Spleen (tissue), 11 donors: ENCODE data around the gene NPB. TPM values are rescaled to one million over a fixed set of nuclear protein-coding genes. Genes with fewer than 3 reads are reported as not detected.

Source experiments
- DNase-seq: peaks from one replicate; pipeline ENCODE4 v3.0.0-alpha.2; 2020
- H3K27ac ChIP-seq, 8 donors: fragments of 200-600 bp; sonication (generic) in 7 of 8; 1 replicate in 4 of 8; 2 replicates in 4 of 8; pipeline versions ENCODE4 v1.5.0 to v1.8.0; 2016 to 2021; ENCODE audit warnings: inconsistent platforms in 4 of 8, mild to moderate bottlenecking in 4 of 8, moderate library complexity in 1 of 8
- H3K27me3 ChIP-seq, 7 donors: fragments of 200-600 bp; sonication (generic) in 6 of 7; replicated peaks in 1 of 7; 1 replicate in 4 of 7; 2 replicates in 3 of 7; pipeline versions ENCODE4 v1.5.0 to v1.8.0; 2016 to 2021; ENCODE audit warnings: inconsistent platforms in 3 of 7, mild to moderate bottlenecking in 1 of 7
- H3K36me3 ChIP-seq, 6 donors: fragments of 200-600 bp; sonication (generic) in 5 of 6; 1 replicate in 4 of 6; 2 replicates in 2 of 6; pipeline versions ENCODE4 v1.5.0 to v1.8.0; 2016 to 2021; ENCODE audit warnings: inconsistent platforms in 2 of 6
- H3K4me1 ChIP-seq, 6 donors: fragments of 200-600 bp; sonication (generic) in 5 of 6; 1 replicate in 3 of 6; 2 replicates in 3 of 6; pipeline versions ENCODE4 v1.5.0 to v1.8.0; 2016 to 2021; ENCODE audit warnings: inconsistent platforms in 3 of 6
- H3K4me3 ChIP-seq, 8 donors: fragments of 200-600 bp; sonication (generic) in 7 of 8; 1 replicate in 4 of 8; 2 replicates in 4 of 8; pipeline versions ENCODE4 v1.5.0 to v1.8.0; 2016 to 2021; ENCODE audit warnings: inconsistent platforms in 4 of 8, mild to moderate bottlenecking in 4 of 8, moderate library complexity in 2 of 8
- H3K9me3 ChIP-seq, 8 donors: fragments of 200-600 bp; sonication (generic) in 7 of 8; 1 replicate in 4 of 8; 2 replicates in 4 of 8; pipeline versions ENCODE4 v1.5.0 to v1.8.0; 2016 to 2021; ENCODE audit warnings: inconsistent platforms in 4 of 8
- POLR2A ChIP-seq, 3 donors: fragments of 450-650 bp; IDR thresholded peaks; one replicate each; pipeline ENCODE4 v1.5.1; 2017; ENCODE audit warnings: antibody characterized with exemption in 3 of 3, mild to moderate bottlenecking in 1 of 3
- POLR2AphosphoS5 ChIP-seq, 3 donors: sonication (generic); formaldehyde crosslinking; IDR thresholded peaks; one replicate each; pipeline ENCODE4 v1.5.1; 2017; ENCODE audit warnings: antibody characterized with exemption in 3 of 3
- WGBS, 5 donors: extraction: QIAGEN DNeasy Blood & Tissue Kit in 3 of 5; methylation state at CpG; one replicate each; pipeline versions ENCODE4 v1.1.5 to v1.1.7; 2013 to 2018; 5-methylcytosine and 5-hydroxymethylcytosine counted together
- intact Hi-C: fragments of 100-400 bp; cut with DNase I; formaldehyde crosslinking; loops from one replicate; pipeline ENCODE4 v1.15.0; 2023; ENCODE audit warnings: low total_unique reads
- polyA plus RNA-seq, 3 donors: library from polyadenylated mRNA; stranded (reverse); fragments of 200-250 nt; gene quantifications; one replicate each; pipeline ENCODE4 v1.2.1, GENCODE V29; 2013
- total RNA-seq, 7 donors: library from RNA; depleted of rRNA in 3 of 7; stranded (reverse); fragments of >200 nt in 3 of 7; fragmentation: NEBNext Ultra II Directional in 4 of 7; extraction: Animal tissue kit (Norgen Biotek cat#: 25700) in 4 of 7; gene quantifications; one replicate each; pipeline versions ENCODE4 v1.1.0 to v1.2.1, GENCODE V29; 2016 to 2021
- TF ChIP-seq, protein P1 (sequence below), 11 experiments: fragments of 200-600 bp in 7 of 11; fragments of 450-650 bp in 4 of 11; sonication (generic) in 4 of 11; IDR thresholded peaks in 8 of 11; conservative IDR thresholded peaks in 3 of 11; 1 replicate in 7 of 11; 2 replicates in 4 of 11; pipeline versions ENCODE4 v1.4.0 to v1.8.0; 2016 to 2021; ENCODE audit warnings: antibody characterized with exemption in 11 of 11, inconsistent platforms in 4 of 11, mild to moderate bottlenecking in 1 of 11
- donor health status: healthy with polysubstance abuse.
- donor health status: DM: no; HTN: no; CAD: no; lungs with moderate emphysema.
- donor health status: DM: no; HTN: no; CAD: no.
- donor health status: Bipolar disorder and iron deficiency.
- donor health status: healthy.
- donor health status: DM: no; HTN: no; CAD: no.
- donor health status: DM: yes; HTN: yes; CAD: no.

Gene NPB
- total and polyA plus RNA-seq, 10 donors: 0.23 to 4.8 (median 1.5) TPM; not detected in 1

DNA sequence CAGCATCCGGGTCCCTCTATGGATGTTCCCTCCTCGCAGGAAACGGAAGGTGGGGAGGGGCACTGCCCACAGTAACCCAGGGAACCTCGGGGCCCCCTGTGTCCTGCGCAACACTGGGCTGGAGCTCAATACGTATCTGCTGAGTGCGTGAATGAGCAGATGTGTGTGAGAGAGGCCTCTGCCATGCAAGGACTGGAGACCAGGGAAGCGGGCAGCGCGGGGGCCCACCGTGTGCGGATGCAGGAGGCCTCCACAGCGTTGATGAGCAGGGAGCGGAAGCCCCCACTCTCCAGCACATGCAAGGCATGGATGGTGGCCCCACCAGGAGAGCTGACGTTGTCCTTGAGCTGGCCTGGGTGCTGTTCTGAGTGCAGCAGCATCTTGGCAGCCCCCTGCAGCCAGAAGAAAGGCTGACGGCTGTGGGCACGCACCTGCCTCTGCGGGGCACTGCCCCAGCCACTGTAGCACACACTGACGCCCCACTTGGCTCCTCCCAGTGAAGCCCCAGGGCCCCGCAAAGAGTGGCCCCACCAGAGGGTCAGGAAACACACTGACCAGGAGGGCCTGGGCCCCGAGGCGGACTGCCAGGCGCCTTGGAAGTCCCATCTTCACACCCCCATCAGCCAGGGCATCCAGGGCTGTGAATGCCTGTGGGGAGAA, 32.2 kb downstream of the NPB start:
- Histone ChIP-seq H3K27me3 (peaks cover 0 to 86% (median 22%) of the 10 kb centered on the region in 7 donors), H3K9me3 (no peaks in the 10 kb centered on the region), H3K36me3 (no peaks in the 10 kb centered on the region), H3K4me1 (peaks cover 0 to 25% (median 14%) of the 10 kb centered on the region in 6 donors), H3K27ac (no peak overlapping the region), H3K4me3 (no peak overlapping the region)
- no peak for DNase-seq
- no peak for TF ChIP-seq POLR2A (IDR thresholded peaks at IDR 0.05)
- TF ChIP-seq, protein P1, sequence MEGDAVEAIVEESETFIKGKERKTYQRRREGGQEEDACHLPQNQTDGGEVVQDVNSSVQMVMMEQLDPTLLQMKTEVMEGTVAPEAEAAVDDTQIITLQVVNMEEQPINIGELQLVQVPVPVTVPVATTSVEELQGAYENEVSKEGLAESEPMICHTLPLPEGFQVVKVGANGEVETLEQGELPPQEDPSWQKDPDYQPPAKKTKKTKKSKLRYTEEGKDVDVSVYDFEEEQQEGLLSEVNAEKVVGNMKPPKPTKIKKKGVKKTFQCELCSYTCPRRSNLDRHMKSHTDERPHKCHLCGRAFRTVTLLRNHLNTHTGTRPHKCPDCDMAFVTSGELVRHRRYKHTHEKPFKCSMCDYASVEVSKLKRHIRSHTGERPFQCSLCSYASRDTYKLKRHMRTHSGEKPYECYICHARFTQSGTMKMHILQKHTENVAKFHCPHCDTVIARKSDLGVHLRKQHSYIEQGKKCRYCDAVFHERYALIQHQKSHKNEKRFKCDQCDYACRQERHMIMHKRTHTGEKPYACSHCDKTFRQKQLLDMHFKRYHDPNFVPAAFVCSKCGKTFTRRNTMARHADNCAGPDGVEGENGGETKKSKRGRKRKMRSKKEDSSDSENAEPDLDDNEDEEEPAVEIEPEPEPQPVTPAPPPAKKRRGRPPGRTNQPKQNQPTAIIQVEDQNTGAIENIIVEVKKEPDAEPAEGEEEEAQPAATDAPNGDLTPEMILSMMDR (IDR thresholded peaks at IDR 0.05 in 8 of 11, conservative IDR thresholded peaks at IDR 0.05 in 3 of 11): no peak
- no peak for TF ChIP-seq POLR2AphosphoS5 (IDR thresholded peaks at IDR 0.05)
- intact Hi-C loops: no loop called here
- WGBS, 5 donors: 79 to 92% (median 83%) methylated on average over 22 to 23 of the region's 23 CpGs

DNA sequence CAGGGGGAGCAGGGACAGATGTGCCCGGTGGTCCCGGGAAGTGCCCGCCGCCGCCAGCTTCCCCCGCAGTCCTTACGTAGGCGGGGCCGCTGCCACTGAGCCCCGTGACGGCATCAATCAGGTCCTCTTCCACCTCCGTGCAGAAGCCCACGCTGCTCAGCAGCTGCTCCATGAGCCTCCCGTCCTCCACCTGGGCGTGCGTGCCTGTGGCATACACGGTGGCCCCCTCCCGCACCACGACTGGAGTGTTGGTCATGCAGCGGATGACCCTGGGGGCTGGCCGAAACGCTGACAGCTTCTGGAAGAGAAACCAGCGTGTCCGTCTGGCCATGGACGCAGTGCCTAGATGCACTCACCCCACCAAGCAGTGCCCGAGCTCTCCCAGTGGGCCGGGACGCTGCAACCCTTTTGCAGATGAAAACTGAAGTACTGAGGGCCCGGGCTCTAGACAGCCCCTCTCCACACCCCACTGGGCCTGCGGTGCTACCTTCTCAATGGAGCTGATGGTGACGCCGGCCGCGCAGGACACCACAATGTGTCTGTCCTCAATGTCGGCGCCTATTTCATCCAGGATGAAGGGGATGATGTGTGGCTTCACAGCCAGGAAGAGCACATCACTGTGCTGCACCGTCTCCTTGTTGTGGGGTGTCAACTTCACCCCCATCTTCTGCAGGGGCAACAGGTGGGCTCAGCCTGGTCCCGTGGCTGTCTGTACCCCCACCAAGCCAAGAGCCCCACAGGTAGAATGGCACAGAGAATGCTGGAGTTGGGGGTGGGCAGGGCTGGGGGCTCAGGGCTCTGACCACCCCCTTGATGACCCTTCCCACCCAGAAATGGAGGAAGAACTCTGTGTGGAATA, 33.0 kb downstream of the NPB start:
- WGBS, 5 donors: 90 to 96% (median 93%) methylated on average over 17 to 38 of the region's 38 CpGs
- H3K27ac ChIP-seq: no peak overlapping the region
- no peaks in the 10 kb centered on the region for H3K36me3 ChIP-seq
- H3K27me3 ChIP-seq: peaks cover 0 to 86% (median 22%) of the 10 kb centered on the region in 7 donors
- TF ChIP-seq, protein P1 (IDR thresholded peaks at IDR 0.05 in 8 of 11, conservative IDR thresholded peaks at IDR 0.05 in 3 of 11): no peak
- no peak for TF ChIP-seq POLR2A (IDR thresholded peaks at IDR 0.05)
- no peak for TF ChIP-seq POLR2AphosphoS5 (IDR thresholded peaks at IDR 0.05)
- intact Hi-C loops: no loop called here
- H3K4me3 ChIP-seq: no peak overlapping the region
- DNase-seq: no peak
- no peaks in the 10 kb centered on the region for H3K9me3 ChIP-seq
- peaks cover 0 to 25% (median 15%) of the 10 kb centered on the region in 6 donors for H3K4me1 ChIP-seq

DNA sequence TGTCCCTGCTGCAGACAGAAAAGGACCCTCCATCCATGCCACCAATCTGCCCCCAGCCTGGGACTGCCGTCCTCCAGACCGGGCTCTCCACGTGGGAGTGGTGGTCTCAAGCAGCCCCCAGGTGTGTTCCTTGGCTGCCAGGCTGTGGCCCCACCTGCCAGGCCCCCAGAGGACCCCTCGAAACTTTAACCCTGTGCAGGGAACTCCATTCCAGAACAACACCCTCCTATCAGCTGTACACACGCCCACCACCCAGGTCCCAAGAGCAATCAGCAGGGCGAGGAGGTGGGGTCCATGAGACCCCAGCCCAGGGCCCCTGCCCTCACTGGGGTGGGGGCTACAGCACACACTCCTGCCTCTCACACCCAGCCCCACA, 33.7 kb downstream of the NPB start:
- no peaks in the 10 kb centered on the region for H3K9me3 ChIP-seq
- WGBS, 5 donors: 66 to 94% (median 87%) methylated on average over 2 to 6 of the region's 6 CpGs
- no peak overlapping the region for H3K27ac ChIP-seq
- intact Hi-C loops: no loop called here
- peaks cover 0 to 25% (median 15%) of the 10 kb centered on the region in 6 donors for H3K4me1 ChIP-seq
- H3K27me3 ChIP-seq: peaks cover 0 to 86% (median 25%) of the 10 kb centered on the region in 7 donors
- no peak for DNase-seq
- H3K36me3 ChIP-seq: no peaks in the 10 kb centered on the region
- TF ChIP-seq, protein P1 (IDR thresholded peaks at IDR 0.05 in 8 of 11, conservative IDR thresholded peaks at IDR 0.05 in 3 of 11): no peak
- TF ChIP-seq POLR2A (IDR thresholded peaks at IDR 0.05) (no peak), POLR2AphosphoS5 (IDR thresholded peaks at IDR 0.05) (no peak)
- H3K4me3 ChIP-seq: peak overlapping the region in 1 of 8 donors; percentile 73

DNA sequence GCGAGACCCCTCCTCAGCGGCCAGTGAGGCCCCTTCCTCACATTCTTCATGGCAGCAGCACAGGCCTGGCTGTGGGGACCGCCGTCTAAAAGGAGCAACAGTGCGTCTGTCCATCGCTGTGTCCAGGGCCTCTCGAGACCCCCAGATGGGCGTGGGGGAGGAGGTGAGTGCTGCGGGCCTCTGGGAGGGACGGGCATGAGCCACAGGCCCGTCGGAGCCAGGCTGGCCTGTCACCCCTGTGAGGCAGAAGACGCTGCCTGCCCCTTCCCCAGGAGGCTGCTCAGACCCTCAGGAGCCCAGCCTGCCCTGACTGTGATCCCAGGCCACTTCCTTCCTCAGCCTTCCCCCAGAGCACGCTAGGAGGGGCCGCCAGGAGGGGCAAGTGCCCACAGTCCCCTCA, 37.2 kb downstream of the NPB start:
- H3K9me3 ChIP-seq: no peaks in the 10 kb centered on the region
- peaks cover 0 to 28% (median 15%) of the 10 kb centered on the region in 6 donors for H3K4me1 ChIP-seq
- no peak overlapping the region for H3K27ac ChIP-seq
- no peak for DNase-seq
- H3K4me3 ChIP-seq: no peak overlapping the region
- TF ChIP-seq POLR2A (IDR thresholded peaks at IDR 0.05) (no peak), POLR2AphosphoS5 (IDR thresholded peaks at IDR 0.05) (no peak)
- TF ChIP-seq, protein P1 (IDR thresholded peaks at IDR 0.05 in 8 of 11, conservative IDR thresholded peaks at IDR 0.05 in 3 of 11): no peak
- intact Hi-C loops: no loop called here
- peaks cover 0 to 90% (median 21%) of the 10 kb centered on the region in 7 donors for H3K27me3 ChIP-seq
- WGBS, 5 donors: 30 to 47% (median 46%) methylated on average over 2 to 15 of the region's 15 CpGs
- H3K36me3 ChIP-seq: no peaks in the 10 kb centered on the region
